A549 (cell line): ENCODE results near the gene MPL.

Source experiments
- CTCF ChIP-seq: fragments of >200 bp; sonication (Bioruptor Twin); formaldehyde crosslinking; IDR thresholded peaks from 3 replicates; pipeline ENCODE4 v1.5.1; 2016
- EHMT2 ChIP-seq: fragments of 200-600 bp; sonication (generic); IDR thresholded peaks from 2 replicates; pipeline ENCODE4 v1.6.1; 2016; ENCODE audit warnings: antibody characterized with exemption, low read depth, mild to moderate bottlenecking, moderate library complexity
- HES2 ChIP-seq: fragments of >200 bp; sonication (Bioruptor Twin); formaldehyde crosslinking; IDR thresholded peaks from 2 replicates; pipeline ENCODE4 v1.6.1; 2016
- KDM1A ChIP-seq: fragments of 200-600 bp; sonication (generic); IDR thresholded peaks from 2 replicates; pipeline ENCODE4 v1.6.1; 2016; ENCODE audit warnings: low read depth, mild to moderate bottlenecking
- PBX3 ChIP-seq: IDR thresholded peaks from 2 replicates; pipeline ENCODE4 v1.6.1; 2012
- RCOR1 ChIP-seq: fragments of 150-350 bp; IDR thresholded peaks from 2 replicates; pipeline ENCODE4 v1.6.1; 2014; ENCODE audit warnings: antibody characterized with exemption, low read length, low read depth
- REST ChIP-seq: fragments of 200-600 bp; sonication (generic); IDR thresholded peaks from 2 replicates; pipeline ENCODE4 v1.6.1; 2016; ENCODE audit warnings: antibody characterized with exemption, mild to moderate bottlenecking, moderate library complexity
- RNF2 ChIP-seq: fragments of 200-600 bp; sonication (generic); IDR thresholded peaks from 2 replicates; pipeline ENCODE4 v1.6.1; 2016; ENCODE audit warnings: low read depth, mild to moderate bottlenecking, antibody characterized with exemption, moderate library complexity, borderline replicate concordance
- TP53 ChIP-seq: fragments of 250-450 bp; sonication (Bioruptor Pico); IDR thresholded peaks from 2 replicates; pipeline ENCODE4 v1.5.0; 2021; ENCODE audit warnings: mild to moderate bottlenecking, moderate library complexity
- USF2 ChIP-seq: fragments of 450-650 bp; IDR thresholded peaks from 2 replicates; pipeline ENCODE4 v1.6.1; 2014; ENCODE audit warnings: antibody characterized with exemption

GRCh38 chr1:43304314-43304681 is 33.3 kb upstream of the MPL start:
- TF ChIP-seq REST: no peak
- no peak for TF ChIP-seq CTCF
- no peak for TF ChIP-seq EHMT2
- TF ChIP-seq PBX3: no peak
- no peak for TF ChIP-seq KDM1A
- TF ChIP-seq RNF2: no peak
- TF ChIP-seq RCOR1: no peak
- TF ChIP-seq TP53 (CRISPR knock-in tag): no peak
- TF ChIP-seq USF2: no peak
- TF ChIP-seq HES2: no peak
